ENCODE data around the gene STT3B.

Gene STT3B

GRCh38 chr3:31565288-31565687 lies 32.6 kb downstream of the STT3B start:
- DNase-seq (ENCODE audit: low spot score): no peak
- TF ChIP-seq, protein P1, sequence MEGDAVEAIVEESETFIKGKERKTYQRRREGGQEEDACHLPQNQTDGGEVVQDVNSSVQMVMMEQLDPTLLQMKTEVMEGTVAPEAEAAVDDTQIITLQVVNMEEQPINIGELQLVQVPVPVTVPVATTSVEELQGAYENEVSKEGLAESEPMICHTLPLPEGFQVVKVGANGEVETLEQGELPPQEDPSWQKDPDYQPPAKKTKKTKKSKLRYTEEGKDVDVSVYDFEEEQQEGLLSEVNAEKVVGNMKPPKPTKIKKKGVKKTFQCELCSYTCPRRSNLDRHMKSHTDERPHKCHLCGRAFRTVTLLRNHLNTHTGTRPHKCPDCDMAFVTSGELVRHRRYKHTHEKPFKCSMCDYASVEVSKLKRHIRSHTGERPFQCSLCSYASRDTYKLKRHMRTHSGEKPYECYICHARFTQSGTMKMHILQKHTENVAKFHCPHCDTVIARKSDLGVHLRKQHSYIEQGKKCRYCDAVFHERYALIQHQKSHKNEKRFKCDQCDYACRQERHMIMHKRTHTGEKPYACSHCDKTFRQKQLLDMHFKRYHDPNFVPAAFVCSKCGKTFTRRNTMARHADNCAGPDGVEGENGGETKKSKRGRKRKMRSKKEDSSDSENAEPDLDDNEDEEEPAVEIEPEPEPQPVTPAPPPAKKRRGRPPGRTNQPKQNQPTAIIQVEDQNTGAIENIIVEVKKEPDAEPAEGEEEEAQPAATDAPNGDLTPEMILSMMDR (IDR thresholded peaks at IDR 0.05; ENCODE audit: extremely low read depth, missing control alignments): no peak

GRCh38 chr3:31567036-31567435 lies 34.3 kb downstream of the STT3B start:
- DNase-seq (ENCODE audit: low spot score): peak; percentile 11
- TF ChIP-seq, protein P1 (IDR thresholded peaks at IDR 0.05; ENCODE audit: extremely low read depth, missing control alignments): peak; percentile 48

DNA sequence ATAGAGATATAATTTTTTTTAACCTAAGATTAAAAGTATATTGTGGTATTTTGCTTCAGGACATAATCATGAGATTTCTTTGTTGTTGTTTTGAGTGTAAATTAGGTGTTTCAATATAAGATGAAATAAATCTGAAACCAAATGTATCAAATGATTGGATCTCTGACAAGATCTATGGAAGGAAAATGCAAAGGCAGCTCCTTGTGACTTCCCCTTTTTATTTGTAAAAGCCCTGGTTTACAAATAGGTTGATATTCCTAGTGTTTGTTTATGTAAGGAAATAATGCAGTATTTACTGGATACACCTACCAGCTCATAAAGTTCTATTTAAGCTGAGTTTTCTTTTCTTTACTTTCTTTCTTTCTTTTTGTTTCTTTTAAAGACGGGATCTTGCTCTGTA lies 35.9 kb downstream of the STT3B start:
- no peak for DNase-seq (ENCODE audit: low spot score)
- TF ChIP-seq, protein P1 (IDR thresholded peaks at IDR 0.05; ENCODE audit: extremely low read depth, missing control alignments): no peak

DNA sequence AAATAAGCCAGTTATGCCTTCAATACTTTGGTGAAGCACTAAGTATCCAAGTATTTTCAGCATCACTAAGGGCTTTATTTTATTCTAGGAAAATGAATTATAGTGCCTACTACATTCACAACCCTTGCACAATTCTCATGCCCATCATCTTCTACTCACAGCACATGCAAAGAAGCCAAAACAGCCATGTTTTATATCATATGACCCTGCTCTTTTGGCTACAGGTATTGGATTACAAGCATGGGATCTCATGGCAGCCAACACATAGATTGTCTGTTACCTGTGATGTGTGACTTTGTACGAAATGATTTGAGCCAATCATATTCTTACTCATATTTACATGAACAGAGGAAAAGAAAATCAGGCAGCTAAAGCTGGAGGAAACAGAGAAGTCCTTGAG lies 38.6 kb downstream of the STT3B start:
- TF ChIP-seq, protein P1 (IDR thresholded peaks at IDR 0.05; ENCODE audit: extremely low read depth, missing control alignments): no peak
- no peak for DNase-seq (ENCODE audit: low spot score)

DNA sequence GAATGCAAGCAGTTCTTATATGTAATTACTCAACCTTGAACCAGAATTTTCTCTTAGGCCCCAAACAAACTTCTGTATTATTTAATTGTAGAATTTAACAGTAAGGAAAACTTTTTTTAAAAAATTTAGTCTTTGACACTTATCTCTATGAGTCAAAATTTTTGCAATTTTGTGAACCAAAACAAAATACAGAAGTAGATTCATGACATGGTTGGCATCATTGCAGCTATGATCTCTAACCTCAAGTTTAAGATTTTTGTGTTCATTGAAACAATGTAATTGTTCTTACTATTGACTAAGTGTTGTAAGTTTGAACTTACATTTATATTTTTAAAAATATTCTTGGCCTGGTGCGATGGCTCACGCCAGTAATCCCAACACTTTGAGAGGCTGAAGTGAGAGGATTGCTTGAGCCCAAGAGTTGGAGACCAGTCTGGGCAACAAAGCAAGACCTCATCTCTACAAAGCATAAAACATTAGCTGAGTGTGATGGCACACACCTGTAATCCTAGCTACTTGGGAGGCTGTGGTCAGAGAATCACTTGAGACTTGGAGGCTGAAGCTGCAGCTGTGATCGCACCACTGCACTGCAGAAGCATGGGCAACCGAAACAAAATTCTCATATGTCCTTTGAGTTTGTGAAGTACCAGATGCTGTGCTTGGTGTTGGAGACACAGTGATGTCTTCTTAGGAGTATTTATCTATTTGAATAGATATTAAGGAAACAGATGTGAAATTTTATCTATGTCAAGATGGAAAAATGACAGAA lies 39.7 kb downstream of the STT3B start:
- TF ChIP-seq, protein P1 (IDR thresholded peaks at IDR 0.05; ENCODE audit: extremely low read depth, missing control alignments): no peak
- DNase-seq (ENCODE audit: low spot score): no peak

- TF ChIP-seq, protein P1 (IDR thresholded peaks at IDR 0.05; ENCODE audit: extremely low read depth, missing control alignments): no peak
- peak; percentile 11 for DNase-seq (ENCODE audit: low spot score)
These were observed 40.5 kb downstream of the STT3B start for GRCh38 chr3:31573036-31573779.

GRCh38 chr3:31575448-31575847 lies 42.7 kb downstream of the STT3B start:
- TF ChIP-seq, protein P1 (IDR thresholded peaks at IDR 0.05; ENCODE audit: extremely low read depth, missing control alignments): no peak
- no peak for DNase-seq (ENCODE audit: low spot score)
